ENCODE results near the gene BOLA3.
"Not testable (repeated sequence)": the region's sequence is repeated elsewhere in the genome, so short reads cannot be mapped to it uniquely, and the experiment has no call there.

BOLA3 gene

DNA sequence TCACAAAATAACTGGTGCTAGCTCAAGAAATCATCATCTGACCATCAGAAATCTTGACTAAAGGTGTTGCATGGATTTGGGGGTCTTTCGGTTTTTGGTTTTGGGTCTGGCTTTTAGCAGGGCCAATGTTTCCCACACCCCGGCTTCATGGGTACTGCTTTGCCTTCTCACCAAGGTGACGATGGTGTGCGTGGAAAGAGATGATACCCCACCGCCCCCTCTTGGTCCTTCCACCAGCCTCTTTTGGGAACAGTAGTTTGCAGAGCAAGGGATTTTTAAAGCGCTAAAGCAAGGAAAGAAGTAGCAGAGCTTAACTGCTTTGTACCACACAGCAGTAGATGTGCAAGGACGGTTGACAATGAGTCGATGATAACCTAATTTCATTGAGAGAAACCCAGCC lies 42.3 kb downstream of the BOLA3 start:
- H3K4me3 ChIP-seq (ENCODE audit: low read depth, low read length): no peak overlapping the region

GRCh38 chr2:74104839-74105238 lies 42.9 kb downstream of the BOLA3 start:
- H3K4me3 ChIP-seq (ENCODE audit: low read depth, low read length): no peak overlapping the region

DNA sequence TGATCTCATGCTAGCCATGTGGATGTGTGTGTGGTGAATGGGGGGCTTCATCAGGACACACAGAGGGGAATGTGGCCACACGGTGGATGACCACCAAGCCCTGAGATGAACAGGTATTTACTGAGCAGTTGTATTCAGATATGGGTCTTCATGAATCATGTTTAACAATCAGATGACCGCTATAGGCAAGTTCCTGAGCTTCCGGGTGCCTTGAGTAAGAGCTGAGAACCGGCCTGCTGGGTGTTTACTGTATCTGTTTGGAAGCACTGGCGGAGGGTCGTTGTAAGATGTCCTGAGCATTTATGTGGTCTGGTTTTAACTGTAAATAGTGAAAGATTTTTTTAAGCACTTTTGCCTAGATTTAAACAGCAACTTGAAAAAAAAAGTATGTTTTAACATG lies 43.9 kb downstream of the BOLA3 start:
- no peak overlapping the region for H3K4me3 ChIP-seq (ENCODE audit: low read depth, low read length)

DNA sequence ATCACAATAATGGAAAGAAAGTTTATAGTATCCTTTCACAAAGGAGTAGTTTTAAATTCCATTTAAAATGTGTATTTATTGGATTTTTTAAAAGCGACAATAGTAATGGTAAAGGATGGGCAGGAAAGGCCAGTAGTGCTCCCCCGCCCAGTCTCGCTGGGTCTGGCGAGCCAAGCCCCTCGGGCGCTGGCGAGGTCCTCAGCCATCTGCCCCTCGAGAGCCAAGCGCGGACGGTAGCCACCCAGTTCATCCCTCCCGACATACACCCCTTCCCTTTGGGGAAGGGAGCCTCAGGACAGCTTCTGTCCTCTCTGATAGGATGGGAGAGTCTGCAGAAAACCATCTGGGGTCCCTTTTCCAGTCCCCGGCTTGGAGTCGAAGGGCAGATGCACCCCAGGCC lies 45.2 kb downstream of the BOLA3 start:
- no peak overlapping the region for H3K4me3 ChIP-seq (ENCODE audit: low read depth, low read length)

DNA sequence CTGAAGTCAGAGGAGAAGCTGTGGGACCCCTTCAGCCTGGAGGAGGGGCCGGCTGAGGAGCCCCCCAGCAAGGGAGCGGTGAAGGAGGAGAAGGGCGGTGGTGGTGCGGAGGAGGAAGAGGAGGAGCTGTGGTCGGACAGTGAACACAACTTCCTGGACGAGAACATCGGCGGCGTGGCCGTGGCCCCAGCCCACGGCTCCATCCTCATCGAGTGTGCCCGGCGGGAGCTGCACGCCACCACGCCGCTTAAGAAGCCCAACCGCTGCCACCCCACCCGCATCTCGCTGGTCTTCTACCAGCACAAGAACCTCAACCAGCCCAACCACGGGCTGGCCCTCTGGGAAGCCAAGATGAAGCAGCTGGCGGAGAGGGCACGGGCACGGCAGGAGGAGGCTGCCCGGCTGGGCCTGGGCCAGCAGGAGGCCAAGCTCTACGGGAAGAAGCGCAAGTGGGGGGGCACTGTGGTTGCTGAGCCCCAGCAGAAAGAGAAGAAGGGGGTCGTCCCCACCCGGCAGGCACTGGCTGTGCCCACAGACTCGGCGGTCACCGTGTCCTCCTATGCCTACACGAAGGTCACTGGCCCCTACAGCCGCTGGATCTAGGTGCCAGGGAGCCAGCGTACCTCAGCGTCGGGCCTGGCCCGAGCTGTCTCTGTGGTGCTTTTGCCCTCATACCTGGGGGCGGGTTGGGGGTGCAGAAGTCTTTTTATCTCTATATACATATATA lies 46.0 kb downstream of the BOLA3 start:
- no peak overlapping the region for H3K4me3 ChIP-seq (ENCODE audit: low read depth, low read length)

GRCh38 chr2:74100254-74101216 lies 47.2 kb downstream of the BOLA3 start:
- H3K4me3 ChIP-seq (ENCODE audit: low read depth, low read length): no peak overlapping the region

DNA sequence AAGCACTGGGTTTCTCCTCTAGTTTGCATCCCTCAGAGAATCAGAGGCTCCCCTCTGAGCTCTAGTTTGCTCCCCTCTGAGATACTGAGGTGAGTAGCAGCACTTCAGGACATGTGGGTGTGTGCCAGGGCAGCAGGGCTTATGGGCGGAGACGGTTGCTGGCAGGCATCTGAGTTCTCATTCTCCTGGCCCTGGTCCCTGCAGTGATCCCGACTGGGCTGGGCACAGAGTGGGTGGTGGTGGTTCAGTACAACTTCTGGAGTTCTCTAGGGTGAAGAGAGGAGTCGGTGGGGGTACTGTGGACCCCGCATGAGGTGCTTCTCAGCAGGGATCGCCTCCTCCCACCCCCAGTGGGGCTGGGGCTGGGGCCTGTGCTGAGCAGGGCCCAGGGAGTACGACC lies 47.9 kb downstream of the BOLA3 start:
- H3K4me3 ChIP-seq (ENCODE audit: low read depth, low read length): no peak overlapping the region

- H3K4me3 ChIP-seq (ENCODE audit: low read depth, low read length): no peak overlapping the region
Measured at GRCh38 chr2:74099271-74099670, 48.4 kb downstream of the BOLA3 start.

DNA sequence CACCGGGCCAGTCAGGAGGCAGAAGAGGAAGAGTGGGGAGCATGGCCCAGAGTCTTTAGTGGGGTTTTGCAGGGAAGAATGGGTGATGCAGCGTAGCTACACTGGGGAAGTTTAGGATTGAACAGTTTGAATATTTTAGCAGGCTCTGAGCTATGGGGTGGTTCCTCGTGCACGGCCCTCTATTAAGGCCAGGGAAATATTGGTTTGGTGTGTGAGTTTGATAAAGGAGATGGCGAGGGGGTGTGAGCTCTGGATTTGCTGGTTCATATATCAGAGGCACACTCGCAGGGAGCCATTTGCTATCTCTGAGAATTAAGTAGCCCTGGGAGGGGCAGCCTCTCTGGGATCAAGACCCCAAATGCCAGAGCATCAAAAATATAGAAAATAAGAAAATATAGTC lies 50.1 kb downstream of the BOLA3 start:
- no peak overlapping the region for H3K4me3 ChIP-seq (ENCODE audit: low read depth, low read length)

DNA sequence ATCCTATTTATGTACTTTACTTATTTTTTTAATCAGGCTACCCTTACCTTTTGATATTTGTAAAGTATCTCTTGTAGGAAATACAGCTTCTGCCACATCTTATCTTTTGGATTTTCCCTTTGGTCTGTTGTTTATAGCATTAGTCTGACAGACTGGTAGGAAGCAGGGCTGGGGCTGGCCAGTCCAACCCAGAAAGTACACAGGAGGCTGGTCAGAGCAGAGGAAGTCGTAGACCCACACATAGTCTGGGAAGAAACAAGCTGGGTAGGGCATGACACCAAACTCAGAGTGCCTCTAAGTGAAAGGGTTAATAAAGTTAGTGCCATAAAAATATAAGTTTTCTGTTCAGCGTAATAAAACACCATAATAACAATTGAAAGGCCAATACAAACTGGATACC lies 51.7 kb downstream of the BOLA3 start:
- no peak overlapping the region for H3K4me3 ChIP-seq (ENCODE audit: low read depth, low read length)

GRCh38 chr2:74095632-74096031 lies 52.1 kb downstream of the BOLA3 start:
- no peak overlapping the region for H3K4me3 ChIP-seq (ENCODE audit: low read depth, low read length)

DNA sequence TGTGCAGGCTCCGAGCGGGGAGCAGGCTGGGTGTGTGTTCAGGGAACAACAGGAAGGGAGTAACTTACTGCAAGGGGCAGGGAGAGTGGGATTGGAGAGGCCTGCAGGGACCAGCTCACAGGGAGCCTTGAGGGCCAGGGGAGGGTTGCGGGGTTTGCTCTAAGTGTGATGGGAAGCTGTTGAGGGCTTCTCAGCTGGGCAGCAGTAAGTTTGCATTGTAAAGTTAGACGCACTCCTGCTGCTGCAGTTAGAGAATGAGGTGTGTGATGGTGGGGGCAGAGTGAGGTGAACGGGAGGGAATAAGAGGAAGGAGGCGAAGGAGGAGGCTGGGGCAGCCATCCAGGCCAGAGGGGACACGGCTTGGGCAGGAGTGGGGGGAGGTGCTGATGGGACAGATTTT lies 53.4 kb downstream of the BOLA3 start:
- H3K4me3 ChIP-seq (ENCODE audit: low read depth, low read length): no peak overlapping the region

GRCh38 chr2:74093840-74094239 lies 53.9 kb downstream of the BOLA3 start:
- H3K4me3 ChIP-seq (ENCODE audit: low read depth, low read length): no peak overlapping the region

DNA sequence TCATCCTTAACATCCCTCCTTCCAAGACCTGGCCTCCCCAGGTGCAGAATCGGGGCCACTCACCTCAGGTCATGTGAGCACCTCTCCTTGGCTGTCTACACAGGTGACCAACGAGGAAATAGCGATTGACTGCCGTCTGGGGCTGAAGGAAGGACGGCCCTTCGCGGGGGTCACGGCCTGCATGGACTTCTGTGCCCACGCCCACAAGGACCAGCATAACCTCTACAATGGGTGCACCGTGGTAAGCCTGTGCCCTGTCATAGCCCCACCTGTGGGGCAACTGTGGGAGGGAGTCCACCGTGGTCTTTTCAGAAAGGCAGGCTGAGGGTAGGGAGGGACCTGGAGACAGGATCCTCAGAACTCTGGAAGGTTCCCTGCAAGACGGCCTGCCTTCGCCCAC lies 54.3 kb downstream of the BOLA3 start:
- no peak overlapping the region for H3K4me3 ChIP-seq (ENCODE audit: low read depth, low read length)

- H3K4me3 ChIP-seq (ENCODE audit: low read depth, low read length): no peak overlapping the region
Measured at GRCh38 chr2:74092275-74092674, 55.4 kb downstream of the BOLA3 start.

DNA sequence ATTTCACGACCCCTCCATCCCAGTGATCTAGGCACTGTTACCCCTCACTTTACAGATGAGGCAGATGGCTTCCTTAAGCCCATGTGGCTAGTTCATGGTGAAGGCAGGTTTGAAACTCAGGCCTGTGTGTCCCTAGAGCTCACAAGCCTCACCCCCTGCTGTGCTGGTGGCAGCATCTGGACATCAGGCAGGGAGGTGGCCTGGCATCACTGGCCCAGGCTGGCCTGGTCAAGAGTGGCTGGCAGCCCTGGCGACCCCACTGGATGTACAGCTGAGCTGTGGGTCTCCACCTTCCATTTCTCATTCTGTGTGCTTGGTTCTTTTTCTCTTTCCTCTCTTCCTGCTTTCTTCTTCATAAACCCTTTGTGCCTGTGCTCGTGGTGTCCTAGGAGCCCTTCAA lies 56.3 kb downstream of the BOLA3 start:
- H3K4me3 ChIP-seq (ENCODE audit: low read depth, low read length): no peak overlapping the region

DNA sequence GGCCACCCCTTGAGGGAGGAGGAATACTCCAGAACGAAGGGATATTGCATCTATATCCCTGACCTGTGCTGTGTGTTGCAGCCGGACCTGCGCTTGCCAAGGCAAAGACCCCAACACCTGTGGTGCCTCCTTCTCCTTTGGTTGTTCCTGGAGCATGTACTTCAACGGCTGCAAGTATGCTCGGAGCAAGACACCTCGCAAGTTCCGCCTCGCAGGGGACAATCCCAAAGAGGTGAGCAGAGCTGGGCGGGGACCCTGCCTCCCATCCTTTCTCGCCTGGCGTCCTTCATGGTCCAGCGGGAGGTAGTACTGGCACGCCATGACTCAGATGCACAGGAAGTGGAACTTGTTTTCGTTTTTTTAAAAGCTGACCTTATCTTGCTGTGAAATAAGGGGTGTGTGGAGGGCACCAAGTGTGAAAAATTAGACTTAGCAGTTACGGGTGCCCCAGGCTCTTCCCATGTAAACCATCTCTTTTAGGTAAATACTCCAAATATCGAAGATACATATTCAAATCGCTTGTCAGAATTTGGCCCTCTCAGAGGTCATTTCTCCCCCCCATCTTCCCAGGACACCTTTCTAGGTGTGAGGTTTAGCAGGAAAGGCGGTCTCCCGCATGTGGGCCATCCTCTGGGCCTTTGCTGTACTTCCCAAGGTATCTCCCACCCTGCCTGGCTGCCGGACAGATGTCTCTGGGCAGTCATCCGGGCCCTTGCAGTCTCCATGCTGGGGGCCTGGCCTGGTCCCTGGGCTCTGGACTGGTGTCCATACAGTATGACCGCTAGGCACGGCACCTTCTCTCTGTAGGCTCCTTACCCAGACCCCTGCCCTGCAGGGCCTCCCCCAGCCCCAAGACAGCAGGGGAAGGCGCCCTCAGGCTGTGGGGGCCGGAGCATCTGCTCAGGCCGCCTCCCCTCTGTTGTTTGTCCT lies 57.6 kb downstream of the BOLA3 start:
- H3K4me3 ChIP-seq (ENCODE audit: low read depth, low read length): no peak overlapping the region

- not testable (repeated sequence) for H3K4me3 ChIP-seq (ENCODE audit: low read depth, low read length)
Measured at GRCh38 chr2:74088676-74089075, 59.0 kb downstream of the BOLA3 start.

GRCh38 chr2:74087696-74088095 lies 60.0 kb downstream of the BOLA3 start:
- H3K4me3 ChIP-seq (ENCODE audit: low read depth, low read length): no peak overlapping the region

DNA sequence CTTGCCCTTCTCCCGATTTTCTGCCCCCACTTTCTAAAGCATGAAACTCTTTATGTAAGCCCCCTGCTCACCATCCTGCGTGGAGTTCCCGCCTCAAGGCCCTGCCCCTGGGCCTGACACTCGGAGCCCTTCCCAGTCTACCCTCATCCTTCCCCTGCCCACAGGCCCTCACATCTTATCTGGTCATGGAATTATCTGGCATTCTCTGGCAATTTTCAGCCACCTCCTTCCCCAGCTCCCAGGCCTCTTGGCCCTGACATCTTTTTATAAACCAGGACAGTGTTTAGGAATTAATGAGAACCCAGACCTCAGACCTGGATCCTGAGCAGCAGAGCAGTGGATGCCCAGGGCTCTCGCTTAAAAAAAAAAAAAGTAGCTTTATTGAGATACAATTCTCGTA lies 61.7 kb downstream of the BOLA3 start:
- H3K4me3 ChIP-seq (ENCODE audit: low read depth, low read length): no peak overlapping the region

All from iPS-11a (cell line).